GM18508 (cell line): ENCODE measurements around the gene GPR180.
A peak's percentile ranks its signal among the peaks of the same experiment; 100 is the strongest.
"Not testable (repeated sequence)": the region's sequence is repeated elsewhere in the genome, so short reads cannot be mapped to it uniquely, and the experiment has no call there.

Source experiments
- ATAC-seq: cut with Tn5 transposase; IDR thresholded peaks from one replicate; pipeline ENCODE4 v1.9.1; 2021; ENCODE audit warnings: moderate number of reproducible peaks; ENCODE audit not compliant: insufficient read depth, unreplicated experiment

Gene GPR180

DNA sequence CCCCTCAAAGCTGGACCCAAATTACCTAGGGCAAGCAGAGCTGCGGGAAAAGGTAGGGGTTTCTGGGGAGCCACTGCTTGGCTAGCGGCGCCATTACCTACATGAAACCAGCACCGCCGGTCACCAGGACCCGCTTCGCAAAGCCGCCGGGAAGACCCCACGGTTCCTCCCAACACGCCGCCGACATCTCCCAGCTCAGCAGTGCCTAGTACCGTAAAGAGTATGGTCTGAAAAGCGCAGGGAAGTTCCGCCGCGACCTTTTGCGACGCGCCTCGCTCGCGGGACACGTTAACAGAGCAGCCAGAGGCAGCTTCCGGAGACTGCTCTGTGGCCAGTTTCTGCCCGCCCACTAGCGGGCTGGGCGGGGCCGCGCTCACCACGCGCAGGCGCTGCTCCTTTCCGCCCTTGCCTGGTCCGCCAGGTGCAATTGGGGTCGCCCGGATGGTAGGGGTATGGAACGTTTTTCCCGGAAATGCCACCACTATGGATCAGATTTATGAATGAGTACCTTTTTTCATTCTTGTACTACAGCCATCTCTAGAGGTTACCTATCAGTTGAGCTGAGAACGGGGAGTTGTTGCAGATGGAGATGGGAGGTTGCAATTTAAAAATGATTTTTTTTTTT is 5.6 kb upstream of the GPR180 start, which contains the start of gene TGDS:
TSS of gene TGDS (minus strand) at position 203 of the 625 bp plus-strand sequence. CDS start at position 187, 16 bp downstream.
- ATAC-seq: peak; percentile 88

DNA sequence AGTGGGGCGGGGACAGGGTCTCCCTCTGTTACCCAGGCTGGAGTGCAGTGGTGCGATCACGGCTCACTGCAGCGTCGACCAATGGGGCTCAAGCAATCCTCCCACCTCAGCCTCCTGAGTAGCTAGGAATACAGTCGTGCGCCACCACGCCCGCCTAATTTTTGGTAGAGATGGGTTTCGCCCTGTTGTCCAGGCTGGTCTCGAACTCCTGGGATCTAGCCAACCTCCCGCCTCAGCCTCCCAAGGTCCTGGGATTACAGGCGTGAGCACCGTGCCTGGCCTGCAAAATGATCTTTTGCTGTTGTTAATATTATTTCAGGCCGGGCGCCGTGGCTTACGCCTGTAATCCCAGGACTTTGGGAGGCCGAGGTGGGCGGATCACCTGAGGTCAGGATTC is 5.1 kb upstream of the GPR180 start:
- ATAC-seq: no peak

DNA sequence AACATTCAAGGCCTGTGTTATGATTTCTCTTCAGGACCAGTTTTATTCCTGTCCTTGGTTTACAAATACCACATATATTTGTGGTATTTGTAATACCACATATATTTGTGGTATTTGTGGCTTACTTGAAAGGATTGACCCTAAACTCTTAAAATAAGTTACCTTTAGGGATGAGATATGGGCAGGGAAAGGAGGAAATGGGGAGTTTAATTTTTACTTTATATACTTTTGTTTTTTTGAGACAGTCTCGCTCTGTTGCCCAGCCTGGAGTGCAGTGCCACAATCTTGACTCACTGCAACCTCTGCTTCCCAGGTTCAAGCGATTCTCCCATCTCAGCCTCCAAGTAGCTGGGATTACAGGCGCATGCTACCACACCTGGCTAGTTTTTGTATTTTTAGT is 3.4 kb upstream of the GPR180 start:
- no peak for ATAC-seq

DNA sequence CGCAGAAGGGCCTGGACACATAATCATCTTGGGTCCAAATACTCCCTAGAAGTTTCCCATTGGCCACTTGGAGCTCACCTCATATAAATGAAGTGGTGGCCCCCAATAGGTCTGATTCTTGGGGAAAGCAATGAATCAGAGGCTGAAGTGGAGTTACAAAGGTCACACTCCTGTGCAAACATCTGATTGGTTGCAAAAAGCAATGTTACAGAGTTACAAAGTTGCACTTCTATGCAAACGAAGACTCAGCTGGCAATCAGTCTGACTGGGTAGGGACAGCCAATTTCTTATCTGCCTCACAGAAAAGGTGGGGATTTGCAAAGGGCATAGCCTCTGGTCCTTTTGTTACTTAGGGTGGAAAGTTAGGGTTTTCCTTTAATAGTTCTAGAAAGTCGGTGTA is 1.8 kb upstream of the GPR180 start:
- no peak for ATAC-seq

DNA sequence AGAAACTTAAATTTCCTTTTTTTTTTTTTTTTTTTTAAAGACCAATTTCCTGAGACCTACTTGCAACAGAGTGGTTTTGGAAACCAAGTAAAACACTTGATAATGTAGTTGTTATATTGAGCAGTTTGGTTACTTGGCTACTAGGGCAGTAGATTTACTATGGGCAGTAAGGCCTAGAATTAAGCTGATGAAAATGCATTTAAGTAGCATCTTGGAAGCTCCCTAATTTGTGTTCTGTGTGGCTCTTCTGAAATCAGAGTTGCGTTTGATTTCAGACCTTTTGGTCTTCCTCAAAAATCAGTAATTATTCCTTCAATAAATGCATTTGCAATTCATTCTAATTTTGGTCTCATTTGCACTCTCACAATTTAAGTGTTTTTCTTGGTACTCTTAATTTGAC is 810 bp downstream of the GPR180 start:
- ATAC-seq: no peak

DNA sequence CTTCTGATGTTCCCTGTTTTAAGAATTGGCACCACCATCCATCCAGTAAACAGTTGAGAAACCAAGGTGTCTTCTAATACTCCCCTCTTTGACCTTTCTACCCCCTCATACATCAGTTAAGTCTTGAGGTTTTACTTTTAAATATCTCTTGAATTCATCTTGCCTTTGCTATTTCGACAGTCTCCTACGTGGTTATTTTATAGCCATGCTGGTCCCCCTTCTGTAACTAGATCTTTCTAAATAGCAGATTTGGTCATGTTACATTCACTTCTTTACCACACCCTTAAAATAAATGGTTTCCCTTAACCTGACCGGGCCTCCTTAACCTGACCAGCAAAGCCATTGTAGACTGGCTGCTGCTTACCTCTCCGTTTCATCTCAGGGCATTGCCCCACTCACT is 5.4 kb downstream of the GPR180 start:
- no peak for ATAC-seq

DNA sequence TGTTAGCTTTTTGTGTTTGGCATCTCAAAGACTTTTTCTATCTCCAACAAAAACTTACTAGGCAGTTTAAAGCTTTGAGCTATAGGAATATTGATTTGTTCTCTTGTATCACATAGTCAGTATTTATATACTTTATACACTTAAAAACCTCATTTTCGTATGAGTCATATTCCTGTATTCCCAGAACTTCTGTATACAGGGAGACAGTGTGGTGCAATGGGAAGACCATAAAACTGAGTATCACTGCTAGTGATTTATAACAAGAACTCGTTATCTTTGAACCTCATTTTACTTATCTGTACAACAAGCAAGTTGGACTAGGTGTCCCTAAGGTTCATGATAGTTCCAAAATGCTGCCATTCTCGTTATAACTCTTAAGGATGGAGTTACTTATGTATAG is 6.3 kb downstream of the GPR180 start:
- no peak for ATAC-seq

DNA sequence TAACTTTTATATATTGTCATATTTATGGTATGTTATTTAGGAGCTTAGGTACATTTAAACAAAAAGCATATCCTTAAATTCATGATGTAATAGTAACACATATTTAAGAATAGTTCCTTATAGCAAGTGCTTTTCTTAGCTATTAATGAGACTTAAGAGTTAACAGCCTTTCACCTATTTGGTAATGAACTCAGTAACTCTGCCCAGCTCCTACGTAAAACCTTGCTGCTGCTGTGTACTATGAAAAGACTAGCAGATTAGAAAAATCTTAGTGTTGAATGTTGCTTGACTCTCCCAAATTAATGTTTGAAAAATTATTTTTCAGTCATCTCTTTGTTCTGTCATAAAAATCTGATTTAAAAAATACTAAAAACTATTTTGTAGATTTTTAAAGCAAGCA is 6.9 kb downstream of the GPR180 start:
- no peak for ATAC-seq

DNA sequence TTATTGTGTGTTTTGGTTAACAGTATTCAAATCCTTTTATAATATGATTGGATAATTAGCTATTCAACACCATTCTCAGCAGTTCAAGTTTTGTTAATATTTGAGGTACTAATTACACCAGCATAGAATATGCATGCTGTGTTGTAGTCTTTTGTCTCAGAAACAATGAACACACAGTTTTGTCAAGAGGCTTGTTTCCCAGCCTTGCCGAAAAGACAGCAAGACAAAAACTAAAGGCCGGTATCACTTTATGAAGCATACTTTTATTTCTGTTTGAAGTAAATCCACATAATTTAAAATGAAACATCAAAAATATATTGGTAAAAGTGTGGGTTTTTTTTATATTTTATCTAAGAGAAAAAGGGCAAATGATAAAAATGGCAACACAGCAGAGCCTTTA is 7.5 kb downstream of the GPR180 start:
- no peak for ATAC-seq

DNA sequence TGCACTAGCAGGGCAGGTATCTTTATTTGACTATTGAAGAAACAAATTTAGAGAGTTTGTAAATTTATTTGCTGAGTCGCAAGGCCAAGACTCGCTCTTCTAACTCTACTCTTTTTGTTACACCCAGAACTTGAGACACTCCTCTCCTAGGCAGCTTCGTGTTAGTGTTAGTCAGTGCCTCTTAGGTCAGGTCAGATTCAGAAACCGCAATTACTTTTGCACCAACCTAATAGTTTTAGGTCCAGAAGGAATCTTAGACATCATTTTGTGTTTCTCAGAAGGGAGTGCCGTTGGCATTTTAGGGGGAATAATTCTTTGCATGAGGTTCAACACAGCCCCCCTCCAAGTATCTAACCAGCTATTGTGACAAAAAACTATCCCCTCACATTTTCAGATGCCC is 8.8 kb downstream of the GPR180 start:
- ATAC-seq: no peak

DNA sequence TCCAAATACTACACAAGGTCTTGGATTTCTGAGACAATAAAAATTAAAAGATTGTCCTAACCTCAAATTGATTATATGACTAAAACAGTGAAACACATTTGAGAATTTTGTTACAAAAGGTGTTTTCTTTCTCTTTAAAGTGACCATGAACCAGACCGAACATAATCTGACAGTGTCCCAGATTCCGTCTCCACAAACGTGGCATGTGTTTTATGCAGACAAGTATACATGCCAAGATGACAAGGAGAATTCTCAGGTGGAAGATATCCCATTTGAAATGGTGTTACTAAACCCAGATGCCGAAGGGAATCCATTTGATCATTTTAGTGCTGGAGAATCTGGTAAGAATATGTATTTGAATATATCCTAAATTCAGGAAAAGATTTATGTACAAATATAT is 10.4 kb downstream of the GPR180 start:
- no peak for ATAC-seq

DNA sequence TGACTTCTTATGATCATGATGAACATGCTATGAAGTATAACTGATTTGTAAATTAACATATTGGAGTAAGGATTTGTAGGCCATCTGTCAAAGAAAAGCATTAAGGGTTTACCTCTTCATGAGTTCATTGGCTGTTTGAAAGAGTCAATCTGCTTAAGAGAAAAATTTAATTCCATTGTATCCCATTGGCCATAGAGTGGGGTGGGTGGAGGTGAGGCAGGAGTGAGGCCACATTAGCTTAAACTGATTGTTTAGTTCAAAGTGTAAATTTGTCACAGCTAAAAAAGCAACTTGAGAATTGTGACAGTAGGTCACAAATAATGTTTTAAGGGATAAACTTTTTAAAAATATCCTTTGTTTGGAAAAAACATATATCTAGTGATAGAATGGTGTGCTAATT is 11.4 kb downstream of the GPR180 start:
- no peak for ATAC-seq

DNA sequence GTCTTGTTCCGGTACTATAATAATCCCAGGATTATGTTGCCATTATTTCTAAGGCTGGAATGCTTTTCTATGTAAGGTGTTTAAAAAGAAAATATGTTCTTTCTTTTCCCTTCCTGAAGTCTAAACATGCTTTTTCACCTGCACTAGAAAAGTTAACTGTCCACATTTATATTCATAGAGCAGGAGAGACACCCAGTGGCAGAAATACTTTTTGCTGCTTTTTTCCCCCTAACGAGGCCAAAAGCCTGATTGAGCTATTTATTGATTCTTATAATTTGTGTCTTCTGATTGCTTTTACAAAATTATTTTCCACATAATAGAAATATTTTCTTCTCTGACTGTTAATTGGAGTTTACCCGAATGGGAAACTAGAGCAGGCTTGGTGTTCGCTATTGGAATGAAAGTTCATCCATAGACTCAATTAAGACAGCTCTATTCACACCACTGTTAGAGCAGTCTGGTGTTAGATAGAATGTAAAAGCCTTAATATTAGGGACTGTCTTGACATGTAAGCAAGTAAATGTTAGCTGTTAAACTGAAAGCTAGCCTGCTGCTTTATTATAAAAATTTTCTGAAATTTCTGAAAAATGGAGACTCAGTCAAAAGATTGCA is 15.8 kb downstream of the GPR180 start:
- no peak for ATAC-seq

DNA sequence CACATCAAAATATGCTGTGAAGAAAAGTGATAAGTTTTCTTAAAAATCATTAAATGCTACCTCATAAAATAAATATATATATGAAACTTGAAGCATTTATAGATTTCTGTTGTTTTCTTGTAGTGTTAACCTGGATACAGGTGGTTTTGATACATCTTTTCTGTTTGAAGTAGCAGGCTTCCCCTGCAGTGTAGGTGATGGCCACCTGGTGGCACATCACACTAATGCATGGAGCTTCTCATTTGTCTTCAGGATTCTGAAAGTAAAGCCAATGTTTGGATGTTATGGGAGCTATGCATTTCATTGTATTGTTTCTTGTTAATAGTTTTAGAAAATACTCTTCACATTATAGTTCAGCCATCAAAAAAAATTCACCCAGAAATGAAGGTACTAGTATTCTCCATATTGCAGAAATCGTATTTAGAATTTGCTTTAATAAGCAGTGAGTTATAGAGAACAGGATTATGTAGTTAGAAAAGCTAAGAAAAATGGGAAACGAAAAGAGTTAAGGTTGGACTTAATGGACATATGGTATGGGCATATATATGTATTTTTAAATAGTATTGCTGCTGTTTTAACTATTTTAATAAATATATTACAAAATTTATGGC is 18.7 kb downstream of the GPR180 start:
- ATAC-seq: peak; percentile 64

DNA sequence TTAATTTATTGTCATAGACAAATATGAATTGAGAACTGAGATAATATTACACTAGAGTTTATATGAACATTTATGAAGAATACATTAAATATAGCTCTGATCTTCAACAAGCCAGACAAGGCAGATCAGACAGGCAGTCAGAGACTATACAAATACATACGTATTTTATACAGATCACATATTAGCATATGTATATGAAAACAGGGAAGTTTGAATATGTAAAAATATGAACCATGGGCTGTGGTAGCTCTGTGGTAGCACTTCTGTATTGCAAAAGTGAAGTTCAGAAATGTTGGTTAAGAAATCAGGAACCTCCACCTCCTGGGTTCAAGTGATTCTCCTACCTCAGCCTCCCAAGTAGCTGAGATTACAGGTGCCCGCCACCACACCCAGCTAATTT is 20.7 kb downstream of the GPR180 start:
- no peak for ATAC-seq

DNA sequence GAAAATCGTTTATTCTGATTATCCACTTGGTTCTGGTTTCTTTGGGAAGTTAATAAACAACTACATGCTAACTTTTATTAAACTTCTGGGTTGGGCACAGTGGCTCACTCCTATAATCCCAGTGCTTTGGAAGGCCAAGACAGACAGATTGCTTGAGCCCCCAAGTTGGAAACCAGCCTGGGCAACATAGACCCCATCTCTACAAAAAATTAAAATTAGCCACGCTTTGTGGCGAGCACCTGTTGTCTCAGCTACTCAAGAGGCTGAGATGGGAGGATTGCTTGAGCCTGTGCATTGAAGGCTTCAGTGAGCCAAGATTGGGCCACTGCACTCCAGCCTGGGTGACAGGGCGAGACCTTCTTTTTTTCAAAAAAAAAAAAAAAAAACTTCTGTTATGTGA is 21.7 kb downstream of the GPR180 start:
- no peak for ATAC-seq

DNA sequence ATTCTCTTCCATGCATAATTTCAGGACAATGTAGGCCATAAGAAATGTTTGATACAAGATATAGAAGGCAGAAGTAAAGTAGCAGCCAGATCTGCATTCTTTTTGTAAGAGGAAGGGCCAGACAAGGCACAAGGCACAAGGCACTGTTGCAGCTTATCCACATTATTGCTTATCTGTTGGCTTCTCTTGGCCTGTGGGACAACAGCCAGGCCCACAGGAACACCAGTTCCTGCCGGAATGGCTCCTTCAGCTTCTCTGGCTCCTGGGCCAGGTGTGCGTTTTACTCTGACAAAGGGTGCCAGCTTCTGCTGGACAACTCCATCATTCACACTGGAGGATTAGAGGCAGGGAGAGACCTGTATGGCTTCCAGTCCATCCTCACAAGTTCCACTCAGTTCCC is 29.2 kb downstream of the GPR180 start:
- no peak for ATAC-seq

DNA sequence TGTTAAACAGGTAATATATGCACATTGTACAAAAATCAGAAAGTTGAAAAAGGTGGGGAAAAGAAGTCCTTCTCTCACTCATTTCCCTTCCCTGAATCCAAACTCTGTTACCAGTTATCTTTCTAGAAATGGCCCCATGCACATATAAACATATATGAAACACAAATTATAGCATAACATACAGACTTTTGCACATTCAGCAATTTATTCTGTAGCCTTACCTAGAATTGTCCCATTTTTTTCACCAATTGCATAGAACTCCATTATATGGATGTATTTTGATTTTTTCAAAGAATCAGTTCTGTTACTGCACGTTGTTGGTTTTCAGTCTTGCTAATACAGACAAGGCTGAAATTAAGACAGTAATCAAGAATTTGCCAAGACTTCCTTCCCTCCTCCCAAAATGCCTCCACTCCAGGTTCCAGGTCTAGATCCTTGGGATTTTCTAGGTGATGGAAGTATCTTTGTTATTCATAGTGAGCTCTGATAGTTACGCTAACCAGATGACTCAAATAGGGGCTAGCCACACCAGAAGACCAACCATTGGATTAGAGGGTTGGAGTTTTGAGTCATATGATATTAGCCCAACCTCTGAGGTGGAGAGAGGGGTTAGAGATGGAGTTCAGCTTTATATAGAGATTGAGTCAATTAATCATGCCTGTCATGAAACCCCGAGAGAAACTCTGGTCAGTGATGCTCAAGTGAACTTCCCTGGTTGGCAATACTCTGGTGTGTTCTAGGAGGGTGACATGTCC is 30.7 kb downstream of the GPR180 start:
- ATAC-seq: no peak

DNA sequence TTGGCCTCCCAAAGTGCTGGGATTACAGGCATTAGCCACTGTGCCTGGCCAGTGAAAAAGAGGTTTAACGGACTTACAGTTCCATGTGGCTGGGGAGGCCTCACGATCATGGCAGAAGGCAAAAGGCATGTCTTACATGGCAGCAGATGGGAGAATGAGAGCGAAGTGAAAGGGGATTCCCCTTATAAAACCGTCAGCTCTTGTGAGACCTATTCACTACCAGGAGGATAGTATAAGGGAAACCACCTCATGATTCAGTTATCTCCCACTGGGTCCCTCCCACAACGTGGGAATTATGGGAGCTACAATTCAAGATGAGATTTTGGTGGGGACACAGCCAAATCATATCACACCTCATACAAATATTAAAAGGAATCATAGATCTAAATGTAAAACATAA is 34.4 kb downstream of the GPR180 start:
- ATAC-seq: not testable (repeated sequence)

DNA sequence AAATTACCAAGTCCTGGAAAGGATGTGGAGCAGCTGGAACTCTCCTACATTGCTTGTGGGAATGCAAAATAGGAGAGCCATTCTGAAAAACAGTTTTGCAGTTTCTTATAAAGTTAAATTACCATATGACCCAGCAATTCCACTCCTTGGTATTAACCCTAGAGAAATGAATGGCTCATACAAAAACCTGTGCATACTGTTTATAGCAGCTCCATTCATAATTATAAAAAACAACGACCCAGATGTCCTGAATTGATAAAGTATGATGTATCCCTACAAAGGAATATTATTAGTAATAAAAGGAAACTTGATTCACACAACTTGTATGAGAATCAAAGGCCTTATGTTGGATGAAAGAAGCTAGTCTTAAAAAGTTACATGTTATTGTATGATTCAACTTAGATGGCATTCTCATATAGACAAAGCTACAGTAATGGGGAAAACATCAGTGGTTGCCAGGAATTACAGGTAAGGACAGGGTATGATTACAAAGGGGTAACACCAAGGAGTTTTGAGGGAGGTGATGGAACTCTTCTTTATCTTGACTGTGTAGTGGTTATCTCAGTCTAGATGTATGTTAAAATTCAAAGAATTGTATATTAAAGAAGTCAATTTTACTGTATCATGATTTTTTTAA is 35.4 kb downstream of the GPR180 start:
- ATAC-seq: no peak

DNA sequence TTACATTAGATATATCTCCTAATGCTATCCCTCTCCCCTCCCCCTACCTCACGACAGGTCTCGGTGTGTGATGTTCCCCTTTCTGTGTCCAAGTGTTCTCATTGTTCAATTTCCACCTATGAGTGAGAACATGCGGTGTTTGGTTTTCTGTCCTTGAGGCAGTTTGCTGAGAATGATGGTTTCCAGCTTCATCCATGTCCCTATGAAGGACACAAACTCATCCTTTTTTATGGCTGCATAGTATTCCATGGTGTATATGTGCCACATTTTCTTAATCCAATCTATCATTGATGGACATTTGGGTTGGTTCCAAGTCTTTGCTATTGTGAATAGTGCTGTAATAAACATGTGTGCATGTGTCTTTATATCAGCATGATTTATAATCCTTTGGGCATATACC is 36.0 kb downstream of the GPR180 start:
- ATAC-seq: not testable (repeated sequence)
